Upper lobe of left lung (tissue), 4 donors: Measurements from ENCODE around the gene PID1.

Source experiments
- CTCF ChIP-seq, 6 experiments: fragments of 450-650 bp in 4 of 6; fragments of 200-600 bp in 2 of 6; sonication (generic) in 2 of 6; IDR thresholded peaks; one replicate each; pipeline ENCODE4 v1.5.1; 2016 to 2019; ENCODE audit warnings: antibody characterized with exemption in 6 of 6
- POLR2A ChIP-seq, 4 donors: fragments of 450-650 bp; IDR thresholded peaks; one replicate each; pipeline ENCODE4 v1.5.1; 2016 to 2017; ENCODE audit warnings: antibody characterized with exemption in 4 of 4, mild to moderate bottlenecking in 2 of 4
- POLR2AphosphoS5 ChIP-seq, 2 donors: sonication (generic); formaldehyde crosslinking; IDR thresholded peaks; one replicate each; pipeline ENCODE4 v1.5.1; 2017; ENCODE audit warnings: antibody characterized with exemption in 2 of 2

DNA sequence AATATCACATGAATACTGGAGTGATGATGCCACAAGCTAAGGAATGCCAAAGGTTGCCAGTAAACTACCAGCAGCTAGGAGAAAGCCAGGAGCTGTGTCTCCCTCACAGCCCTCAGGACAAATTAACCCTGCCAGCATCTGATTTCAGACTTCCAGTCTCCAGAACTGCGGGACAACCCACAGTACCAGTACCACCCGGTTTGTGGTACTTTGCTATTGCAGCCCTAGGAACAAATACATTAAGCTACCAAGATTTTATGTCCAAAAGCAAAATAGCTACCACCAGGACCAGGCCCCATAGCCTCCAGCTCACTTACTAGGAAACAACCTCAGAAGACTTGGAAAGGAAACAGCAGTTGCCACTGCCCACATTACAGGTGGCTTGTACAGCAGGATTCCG is 10.0 kb downstream of the PID1 start:
- TF ChIP-seq CTCF (IDR thresholded peaks at IDR 0.05) (no peak), POLR2AphosphoS5 (IDR thresholded peaks at IDR 0.05) (no peak), POLR2A (IDR thresholded peaks at IDR 0.05) (no peak)
